CD4-positive, alpha-beta T cell treated with Interleukin-10 for 1 hour (primary cell): ENCODE measurements around the gene DYRK3.
"Not testable (repeated sequence)": the region's sequence is repeated elsewhere in the genome, so short reads cannot be mapped to it uniquely, and the experiment has no call there.

ENCODE experiments used
- DNase-seq: peaks from one replicate; pipeline ENCODE4 v3.0.0-alpha.2; 2020

DYRK3 gene

GRCh38 chr1:206633708-206634121 is 1.6 kb upstream of the DYRK3 start:
- DNase-seq = no peak

GRCh38 chr1:206634365-206635079 is 814 bp upstream of the DYRK3 start:
- DNase-seq = peak; percentile 73

- no peak for DNase-seq
Measured at GRCh38 chr1:206635978-206636345, 626 bp downstream of the DYRK3 start.

- DNase-seq = no peak
Measured at GRCh38 chr1:206636671-206637070, 1.3 kb downstream of the DYRK3 start.

GRCh38 chr1:206637605-206638004 is 2.3 kb downstream of the DYRK3 start:
- DNase-seq = no peak

- not testable (repeated sequence) for DNase-seq
Measured at GRCh38 chr1:206642074-206642473, 6.7 kb downstream of the DYRK3 start.

- DNase-seq = no peak
Measured at GRCh38 chr1:206643118-206643698, 7.9 kb downstream of the DYRK3 start.

- DNase-seq = no peak
Measured at GRCh38 chr1:206646504-206646903, 11.2 kb downstream of the DYRK3 start.

- no peak for DNase-seq
Measured at GRCh38 chr1:206647224-206647623, 11.9 kb downstream of the DYRK3 start.

GRCh38 chr1:206649261-206649921 is 14.1 kb downstream of the DYRK3 start:
- no peak for DNase-seq

GRCh38 chr1:206651014-206651413 is 15.7 kb downstream of the DYRK3 start:
- no peak for DNase-seq

GRCh38 chr1:206651958-206652890 is 16.9 kb downstream of the DYRK3 start:
- DNase-seq = no peak

GRCh38 chr1:206653715-206654459 is 18.6 kb downstream of the DYRK3 start:
- DNase-seq = no peak

GRCh38 chr1:206654828-206655227 is 19.5 kb downstream of the DYRK3 start:
- DNase-seq = no peak

GRCh38 chr1:206655471-206655882 is 20.1 kb downstream of the DYRK3 start:
- DNase-seq = no peak

- DNase-seq = no peak
Measured at GRCh38 chr1:206656936-206657335, 21.6 kb downstream of the DYRK3 start.

- no peak for DNase-seq
Measured at GRCh38 chr1:206657751-206658150, 22.4 kb downstream of the DYRK3 start.

- DNase-seq = peak; percentile 62
Measured at GRCh38 chr1:206658264-206658980, 23.1 kb downstream of the DYRK3 start.

- no peak for DNase-seq
Measured at GRCh38 chr1:206658981-206659273, 23.6 kb downstream of the DYRK3 start.

GRCh38 chr1:206660136-206660535 is 24.8 kb downstream of the DYRK3 start:
- DNase-seq = no peak

- DNase-seq = no peak
Measured at GRCh38 chr1:206661161-206661820, 26.0 kb downstream of the DYRK3 start.
